IMR-90 (cell line): Measurements from ENCODE around the gene TCIRG1. TPM values are rescaled to one million over a fixed set of nuclear protein-coding genes. Genes with fewer than 3 reads are reported as not detected.

ENCODE experiments used
- ATAC-seq: fragments of 200-7000 bp; cut with Tn5 transposase; 2 replicates; pipeline ENCODE4 v1.9.1; 2020; ENCODE audit warnings: low read depth, mild to moderate bottlenecking, moderate library complexity
- BruUV-seq: library from RNA; stranded (reverse); fragments of 400-500 nt; replicated peaks from 2 replicates; lab custom pipeline; 2021; lab: Mats Ljungman, UMichigan
- CTCF ChIA-PET: fragments of 300-600 bp; formaldehyde crosslinking; extraction: SDS; loops from one replicate; lab custom pipeline; 2021; ENCODE audit warnings: antibody characterized with exemption; lab: Yijun Ruan, JAX
- POLR2A ChIA-PET: fragments of 300-600 bp; sonication (Branson Sonifier 250); formaldehyde crosslinking; loops from one replicate; lab custom pipeline; 2022; ENCODE audit warnings: antibody characterized with exemption; ENCODE audit not compliant: unreplicated experiment; lab: Charles Lee
- DNase-seq: peaks from one replicate; pipeline ENCODE4 v3.0.0; 2013
- H2AFZ ChIP-seq: replicated peaks from 2 replicates; pipeline ENCODE3; 2013; ENCODE audit warnings: low read length, mild to moderate bottlenecking; ENCODE audit not compliant: poor library complexity
- H2AK5ac ChIP-seq: 2 replicates; pipeline ENCODE4 v1.6.1; 2013; ENCODE audit warnings: low read depth, low read length, inconsistent platforms
- H2AK9ac ChIP-seq: replicated peaks from 2 replicates; pipeline ENCODE3; 2013; ENCODE audit warnings: mild to moderate bottlenecking, low read depth, low read length, moderate library complexity; ENCODE audit not compliant: poor library complexity
- H2BK120ac ChIP-seq: 2 replicates; pipeline ENCODE4 v1.6.1; 2013; ENCODE audit warnings: low read depth, low read length, inconsistent platforms
- H2BK15ac ChIP-seq: 3 replicates; pipeline ENCODE4 v1.6.1; 2013; ENCODE audit warnings: low read depth, low read length, inconsistent platforms
- H2BK20ac ChIP-seq: 2 replicates; pipeline ENCODE4 v1.6.1; 2013; ENCODE audit warnings: low read depth, mild to moderate bottlenecking, inconsistent platforms, low read length, moderate library complexity
- H2BK5ac ChIP-seq: 2 replicates; pipeline ENCODE4 v1.6.1; 2013; ENCODE audit warnings: mild to moderate bottlenecking, low read depth, low read length, inconsistent platforms; ENCODE audit not compliant: poor library complexity, severe bottlenecking
- H3K14ac ChIP-seq: replicated peaks from 2 replicates; pipeline ENCODE4 v1.6.1; 2013; ENCODE audit warnings: low read depth, low read length, inconsistent platforms
- H3K18ac ChIP-seq: 2 replicates; pipeline ENCODE4 v1.6.1; 2013; ENCODE audit warnings: low read depth, low read length, control low read depth
- H3K23ac ChIP-seq: 2 replicates; pipeline ENCODE4 v1.6.1; 2013; ENCODE audit warnings: low read depth, low read length, inconsistent platforms
- H3K27ac ChIP-seq: 2 replicates; pipeline ENCODE4 v1.5.1; 2013; ENCODE audit warnings: mild to moderate bottlenecking, control low read depth, low read length; ENCODE audit not compliant: insufficient read depth
- H3K27me3 ChIP-seq: 2 replicates; pipeline ENCODE4 v1.6.1; 2013; ENCODE audit warnings: low read length; ENCODE audit not compliant: control insufficient read depth, insufficient read depth
- H3K36me3 ChIP-seq: 2 replicates; pipeline ENCODE4 v1.6.1; 2013; ENCODE audit warnings: low read length, mixed read lengths; ENCODE audit not compliant: control insufficient read depth, insufficient read depth
- H3K4ac ChIP-seq: 2 replicates; pipeline ENCODE4 v1.6.1; 2013; ENCODE audit warnings: low read depth, low read length, inconsistent platforms
- H3K4me1 ChIP-seq: 2 replicates; pipeline ENCODE4 v1.6.1; 2013; ENCODE audit warnings: low read length, mixed read lengths; ENCODE audit not compliant: control insufficient read depth, insufficient read depth
- H3K4me2 ChIP-seq: 2 replicates; pipeline ENCODE4 v1.6.1; 2013; ENCODE audit warnings: low read depth, mild to moderate bottlenecking, control low read depth, low read length, moderate library complexity
- H3K4me3 ChIP-seq: 2 replicates; pipeline ENCODE4 v1.5.1; 2013; ENCODE audit warnings: low read depth, mild to moderate bottlenecking, control low read depth, low read length, moderate library complexity; ENCODE audit not compliant: insufficient read depth
- H3K56ac ChIP-seq: 2 replicates; pipeline ENCODE4 v1.6.1; 2013; ENCODE audit warnings: low read length, inconsistent platforms; ENCODE audit not compliant: insufficient read depth; ENCODE audit errors: extremely low read depth
- H3K79me1 ChIP-seq, 2 experiments: 2 replicates each; pipeline ENCODE4 v1.6.1; 2013; ENCODE audit warnings: low read length in 2 of 2, inconsistent platforms in 1 of 2, low read depth in 1 of 2
- H3K9ac ChIP-seq: 2 replicates; pipeline ENCODE4 v1.6.1; 2013; ENCODE audit warnings: low read depth, low read length, control low read depth
- H3K9me1 ChIP-seq: 2 replicates; pipeline ENCODE4 v1.6.1; 2013; ENCODE audit warnings: low read length, inconsistent platforms; ENCODE audit not compliant: insufficient read depth
- H3K9me3 ChIP-seq: 2 replicates; pipeline ENCODE4 v1.6.1; 2013; ENCODE audit warnings: low read length; ENCODE audit not compliant: control insufficient read depth, insufficient read depth
- H4K20me1 ChIP-seq: 2 replicates; pipeline ENCODE4 v1.6.1; 2013; ENCODE audit warnings: low read length, inconsistent platforms; ENCODE audit not compliant: insufficient read depth
- H4K5ac ChIP-seq: 2 replicates; pipeline ENCODE4 v1.6.1; 2013; ENCODE audit warnings: mild to moderate bottlenecking, low read depth, low read length, control low read depth
- H4K8ac ChIP-seq, 2 experiments: 2 replicates each; pipeline ENCODE4 v1.6.1; 2013; ENCODE audit warnings: low read depth in 2 of 2, low read length in 2 of 2, control low read depth in 1 of 2, inconsistent platforms in 1 of 2
- H4K91ac ChIP-seq: 2 replicates; pipeline ENCODE4 v1.6.1; 2013; ENCODE audit warnings: low read depth, low read length, inconsistent platforms; ENCODE audit not compliant: insufficient read depth
- BHLHE40 ChIP-seq: fragments of 150-350 bp; IDR thresholded peaks from 2 replicates; pipeline ENCODE4 v1.6.1; 2016; ENCODE audit warnings: mild to moderate bottlenecking, low read depth, low read length
- ELK1 ChIP-seq: fragments of 150-350 bp; IDR thresholded peaks from 2 replicates; pipeline ENCODE4 v1.6.1; 2016; ENCODE audit warnings: low read depth, mild to moderate bottlenecking, low read length, moderate library complexity, borderline replicate concordance
- MXI1 ChIP-seq: IDR thresholded peaks from 2 replicates; pipeline ENCODE4 v1.6.1; 2012; ENCODE audit warnings: low read depth, mild to moderate bottlenecking, low read length, moderate library complexity, borderline replicate concordance
- POLR2A ChIP-seq: IDR thresholded peaks from 2 replicates; pipeline ENCODE4 v1.6.1; 2012; ENCODE audit warnings: mild to moderate bottlenecking, low read depth, low read length
- RAD21 ChIP-seq: IDR thresholded peaks from 2 replicates; pipeline ENCODE4 v1.6.1; 2012; ENCODE audit warnings: low read length, improper control_type of control experiment
- RFX5 ChIP-seq: IDR thresholded peaks from 2 replicates; pipeline ENCODE4 v1.8.0; 2012; ENCODE audit warnings: low read depth, mild to moderate bottlenecking, low read length, moderate library complexity
- USF2 ChIP-seq: fragments of 150-350 bp; IDR thresholded peaks from 2 replicates; pipeline ENCODE4 v1.6.1; 2017; ENCODE audit warnings: mild to moderate bottlenecking, antibody characterized with exemption, low read length, low read depth
- WGBS, 2 experiments: methylation state at CpG; one replicate each; pipeline versions ENCODE4 v1.1.5 to v1.1.7; 2013; ENCODE audit warnings: missing lambda C conversion rate in 2 of 2; ENCODE audit not compliant: insufficient read length in 1 of 2; ENCODE audit errors: extremely low coverage in 2 of 2; 5-methylcytosine and 5-hydroxymethylcytosine counted together
- dilution Hi-C: fragments of 300-500 bp; cut with HindIII; formaldehyde crosslinking; loops from one replicate; pipeline ENCODE4 v1.14.3; 2018; ENCODE audit warnings: low sequenced_read_pairs; ENCODE audit not compliant: unreplicated experiment
- in situ Hi-C: fragments of 300-500 bp; cut with MboI; formaldehyde crosslinking; loops from 3 replicates; pipeline ENCODE4 v1.14.3; 2019; ENCODE audit warnings: low sequenced_read_pairs, inconsistent platforms, mixed read lengths
- intact Hi-C: fragments of 100-400 bp; cut with micrococcal nuclease; formaldehyde crosslinking; loops from 2 replicates; pipeline ENCODE4 v1.10.0; 2022
- polyA plus RNA-seq, 3 experiments: library from polyadenylated mRNA; depleted of rRNA; stranded (reverse); fragments of >200 nt; gene quantifications; 2 replicates each; pipeline ENCODE4 v1.2.3, GENCODE V29; 2012; ENCODE audit warnings: low replicate concordance in 1 of 3
- total RNA-seq: library from RNA; depleted of rRNA; stranded (reverse); fragments of >200 nt; gene quantifications from 2 replicates; pipeline ENCODE4 v1.2.3, GENCODE V29; 2012

Gene TCIRG1
- total and polyA plus RNA-seq, 2 of the 4 experiments (the other 2 are of a cell fraction) = 25.3 to 117 TPM

GRCh38 chr11:68082481-68082880, 43.7 kb downstream of the TCIRG1 start:
- Histone ChIP-seq H3K9me1 (no peaks in the 10 kb centered on the region; the same call in none of the 2 replicates), H3K79me1 (no peaks in the 10 kb centered on the region), H3K23ac (no peak overlapping the region), H2BK5ac (no peak overlapping the region), H4K5ac (no peak overlapping the region), H3K4me3 (no peak overlapping the region), H3K14ac (no peak overlapping the region), H3K4ac (no peak overlapping the region), H2BK15ac (no peak overlapping the region), H3K4me2 (no peak overlapping the region), H3K9me3 (no peaks in the 10 kb centered on the region), H2AK5ac (no peak overlapping the region), H3K27ac (no peak overlapping the region), H3K56ac (no peak overlapping the region), H4K20me1 (no peaks in the 10 kb centered on the region), H3K36me3 (peaks cover 9% of the 10 kb centered on the region), H2AK9ac (no peak overlapping the region), H2BK120ac (no peak overlapping the region), H3K27me3 (no peaks in the 10 kb centered on the region), H3K9ac (no peak overlapping the region), H3K18ac (no peak overlapping the region), H3K4me1 (no peaks in the 10 kb centered on the region), H4K91ac (no peak overlapping the region), H2AFZ (no peak overlapping the region), H4K8ac (no peak overlapping the region), H2BK20ac (no peak overlapping the region)
- in situ Hi-C loops = no loop called here
- ATAC-seq (no peak), DNase-seq (no peak)
- intact Hi-C loops = no loop called here
- dilution Hi-C loops = no loop called here
- ChIA-PET POLR2A (no interaction called here), CTCF (interaction anchor here (0.6 kb wide), 1 partner anchor 24 kb away, joined by 3 read pairs; no protein-coding TSS in a partner anchor)
- WGBS, 2 experiments = no CpG with 5 or more reads among the region's 3 CpGs
- TF ChIP-seq MXI1 = no peak
- no peak for TF ChIP-seq RFX5
- no peak for TF ChIP-seq USF2
- no peak for TF ChIP-seq BHLHE40
- TF ChIP-seq RAD21 = no peak
- no peak for TF ChIP-seq POLR2A
- no peak for TF ChIP-seq ELK1
- BruUV-seq = no TSS peak
